Right kidney (tissue), 1 donor: Measurements from ENCODE around the gene CYB561.

Experiments
- DNase-seq: peaks from one replicate; pipeline ENCODE4 v3.0.0-alpha.2; 2016

The CYB561 gene

GRCh38 chr17:63435681-63436522 lies 10.2 kb downstream of the CYB561 start:
- no peak for DNase-seq

DNA sequence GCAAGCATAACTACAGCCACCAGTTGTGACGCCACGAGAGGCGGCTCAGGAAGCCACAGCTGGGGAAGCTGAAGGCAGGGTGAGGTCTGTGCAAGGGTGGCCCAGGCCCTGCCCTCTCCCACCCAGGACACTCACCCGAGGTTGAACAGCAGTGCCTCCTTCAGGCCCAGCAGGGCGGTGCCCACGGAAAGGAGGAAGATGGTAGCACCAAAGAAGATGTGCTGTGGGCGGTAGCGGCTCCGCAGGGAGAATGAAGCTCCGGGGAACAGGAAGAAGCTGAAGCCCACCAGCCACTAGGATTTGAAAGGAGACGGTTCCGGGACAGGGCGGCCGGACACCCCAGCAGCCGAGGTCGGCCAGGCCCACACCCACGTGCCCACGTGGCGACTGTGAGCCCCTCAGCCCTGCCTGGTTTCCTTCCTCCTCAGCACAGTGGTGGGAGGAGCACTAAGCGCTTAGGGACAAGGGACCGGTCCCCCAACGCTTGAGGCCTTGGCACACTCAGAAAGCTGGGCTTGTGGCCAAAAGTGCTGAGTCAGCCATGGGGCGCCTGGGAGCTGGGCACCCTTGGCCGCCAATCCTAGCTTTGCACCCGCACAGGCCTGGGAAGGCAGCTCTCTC lies 11.0 kb downstream of the CYB561 start:
- DNase-seq = no peak

- DNase-seq = no peak
These were observed 12.1 kb downstream of the CYB561 start for GRCh38 chr17:63433746-63434591.

- DNase-seq = no peak
These were observed 13.9 kb downstream of the CYB561 start for GRCh38 chr17:63431939-63432804.

DNA sequence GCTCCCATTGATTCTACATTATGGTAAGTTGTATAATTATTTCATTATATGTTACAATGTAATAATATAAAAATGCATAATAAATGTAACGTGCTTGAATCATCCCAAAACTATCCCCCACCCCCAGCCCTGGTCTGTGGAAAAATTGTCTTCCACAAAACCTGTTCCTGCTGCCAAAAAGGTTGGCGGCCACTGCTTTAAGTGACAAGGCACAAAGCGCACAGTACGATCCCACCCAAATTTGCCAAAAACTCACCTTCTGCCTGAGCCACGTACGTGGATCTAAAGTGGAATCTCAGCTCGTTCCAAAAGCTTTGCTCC lies 14.5 kb downstream of the CYB561 start:
- no peak for DNase-seq

DNA sequence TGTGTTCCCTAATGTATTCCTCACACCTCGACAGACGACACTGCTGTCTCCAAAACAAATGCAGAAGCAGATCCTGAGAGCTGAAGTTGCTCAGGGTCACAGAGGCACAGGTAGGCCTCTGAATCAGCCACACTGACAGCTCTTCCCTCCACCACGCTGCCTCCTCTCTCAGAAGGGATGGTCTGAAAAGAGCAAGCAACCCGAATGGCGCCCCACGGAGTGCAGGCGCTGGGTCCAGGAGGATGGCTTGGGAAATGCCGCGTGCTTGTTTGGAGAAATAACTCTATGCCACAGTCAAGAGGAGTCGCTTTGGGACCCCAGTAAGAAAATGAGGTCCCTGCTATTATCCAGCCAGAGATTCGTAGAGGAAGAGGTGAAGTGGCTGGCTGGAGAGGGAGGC lies 15.9 kb downstream of the CYB561 start:
- DNase-seq = no peak

DNA sequence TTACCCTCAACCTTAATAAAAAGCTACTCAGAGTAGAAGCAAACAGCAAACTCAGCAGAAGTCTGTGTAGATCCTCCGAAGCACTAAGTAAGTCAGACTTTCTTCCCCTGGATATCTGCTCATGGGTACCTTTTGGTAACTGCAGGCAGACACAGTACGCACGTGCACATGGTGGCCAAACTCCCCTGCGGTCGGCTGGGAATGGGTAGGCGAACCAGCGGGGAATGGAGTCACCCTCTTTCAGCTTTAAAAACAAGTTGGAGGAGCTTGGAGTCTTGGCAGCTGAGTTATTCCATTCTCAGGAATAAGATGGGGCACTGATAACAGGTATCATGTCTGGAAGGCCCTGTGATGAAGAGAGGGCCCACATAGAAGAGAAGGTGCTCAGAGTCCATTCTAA lies 16.3 kb downstream of the CYB561 start:
- no peak for DNase-seq

- no peak for DNase-seq
These were observed 19.2 kb downstream of the CYB561 start for GRCh38 chr17:63426917-63427308.

- DNase-seq = no peak
These were observed 19.8 kb downstream of the CYB561 start for GRCh38 chr17:63426041-63426916.

DNA sequence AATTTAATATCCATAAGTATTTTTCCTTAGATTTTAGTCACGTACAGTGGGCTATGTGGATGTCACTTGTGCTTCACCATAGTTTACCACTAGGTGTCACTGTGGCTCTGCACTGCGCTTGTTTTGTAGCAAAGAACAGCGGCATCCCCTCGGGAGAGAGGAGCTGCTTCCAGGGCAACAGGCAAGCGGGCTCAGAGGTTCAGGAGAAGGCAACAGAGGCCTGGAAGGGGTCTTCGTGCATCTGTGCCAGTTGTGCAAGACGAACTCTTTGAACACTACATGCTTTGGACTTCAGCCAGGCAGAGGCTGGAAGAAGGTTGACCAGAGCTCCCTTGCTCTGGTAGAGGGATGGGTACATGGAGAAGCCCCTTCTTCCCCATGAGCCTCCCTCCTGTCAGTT lies 20.6 kb downstream of the CYB561 start:
- DNase-seq = peak; percentile 59

GRCh38 chr17:63423963-63424362 lies 22.1 kb downstream of the CYB561 start:
- DNase-seq = no peak

GRCh38 chr17:63423251-63423950 lies 22.7 kb downstream of the CYB561 start:
- no peak for DNase-seq

DNA sequence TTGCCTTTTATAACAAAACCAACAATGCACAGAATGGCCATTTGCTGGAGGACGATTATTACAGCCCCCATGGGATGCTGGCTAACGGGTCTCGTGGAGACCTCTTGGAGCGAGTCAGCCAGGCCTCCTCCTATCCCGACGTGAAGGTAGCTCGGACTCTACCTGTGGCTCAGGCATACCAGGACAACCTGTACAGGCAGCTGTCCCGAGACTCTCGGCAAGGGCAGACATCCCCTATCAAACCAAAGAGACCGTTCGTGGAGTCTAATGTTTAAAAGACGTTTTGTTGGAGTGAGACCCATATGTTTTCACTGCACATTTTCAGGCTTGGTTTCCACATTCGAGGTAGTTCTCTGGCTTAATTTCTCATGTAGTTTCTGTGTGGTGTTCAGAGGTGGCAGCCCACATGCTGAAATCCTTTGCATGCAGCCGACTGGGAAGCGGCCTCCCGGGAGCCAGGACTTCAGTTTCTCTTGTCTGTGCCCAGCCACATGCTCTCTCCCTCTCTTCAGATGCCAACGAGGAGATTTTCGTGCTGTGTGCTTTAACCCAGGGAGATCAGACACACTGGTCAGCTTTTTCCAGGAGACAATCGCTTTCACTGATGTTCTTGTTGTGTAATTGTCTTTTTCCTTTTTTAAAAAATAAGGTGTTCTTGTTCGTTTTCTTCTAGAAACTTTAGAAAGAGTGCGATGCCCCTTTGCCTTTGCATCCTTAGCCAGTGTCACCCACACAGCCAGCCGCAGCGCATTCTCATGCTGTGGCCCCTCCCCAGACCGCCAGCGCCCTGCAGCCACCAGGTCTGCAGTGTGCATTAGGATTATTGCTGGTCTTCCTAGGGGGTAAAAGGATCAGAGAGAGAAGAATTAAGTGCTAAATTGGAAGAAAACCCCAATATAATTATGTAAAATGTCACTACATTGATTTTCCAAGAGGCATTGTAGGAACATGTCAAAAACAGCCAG lies 24.1 kb downstream of the CYB561 start:
- no peak for DNase-seq

DNA sequence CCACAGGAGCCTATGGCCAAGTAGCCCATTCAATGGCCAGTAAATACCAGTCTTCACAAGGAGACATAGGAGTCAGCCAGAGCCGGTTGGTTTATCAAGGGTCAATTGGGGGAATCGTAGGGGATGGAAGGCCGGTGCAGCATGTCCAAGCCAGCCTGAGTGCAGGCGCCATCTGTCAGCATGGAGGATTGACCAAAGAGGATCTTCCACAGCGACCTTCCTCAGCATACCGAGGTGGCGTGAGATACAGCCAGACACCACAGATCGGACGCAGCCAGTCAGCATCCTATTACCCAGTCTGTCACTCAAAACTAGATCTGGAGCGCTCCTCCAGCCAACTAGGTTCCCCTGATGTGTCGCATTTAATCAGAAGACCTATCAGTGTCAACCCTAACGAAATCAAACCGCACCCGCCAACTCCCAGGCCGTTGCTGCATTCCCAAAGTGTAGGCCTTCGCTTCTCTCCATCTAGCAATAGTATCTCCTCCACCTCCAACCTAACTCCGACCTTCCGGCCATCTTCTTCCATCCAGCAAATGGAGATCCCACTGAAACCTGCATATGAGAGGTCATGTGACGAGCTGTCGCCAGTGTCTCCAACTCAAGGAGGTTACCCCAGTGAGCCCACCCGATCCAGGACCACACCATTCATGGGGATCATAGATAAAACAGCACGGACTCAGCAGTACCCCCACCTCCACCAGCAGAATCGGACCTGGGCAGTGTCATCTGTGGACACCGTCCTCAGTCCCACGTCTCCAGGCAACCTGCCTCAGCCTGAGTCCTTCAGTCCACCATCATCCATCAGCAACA lies 25.0 kb downstream of the CYB561 start:
- no peak for DNase-seq

- DNase-seq = no peak
These were observed 25.9 kb downstream of the CYB561 start for GRCh38 chr17:63419949-63420867.

DNA sequence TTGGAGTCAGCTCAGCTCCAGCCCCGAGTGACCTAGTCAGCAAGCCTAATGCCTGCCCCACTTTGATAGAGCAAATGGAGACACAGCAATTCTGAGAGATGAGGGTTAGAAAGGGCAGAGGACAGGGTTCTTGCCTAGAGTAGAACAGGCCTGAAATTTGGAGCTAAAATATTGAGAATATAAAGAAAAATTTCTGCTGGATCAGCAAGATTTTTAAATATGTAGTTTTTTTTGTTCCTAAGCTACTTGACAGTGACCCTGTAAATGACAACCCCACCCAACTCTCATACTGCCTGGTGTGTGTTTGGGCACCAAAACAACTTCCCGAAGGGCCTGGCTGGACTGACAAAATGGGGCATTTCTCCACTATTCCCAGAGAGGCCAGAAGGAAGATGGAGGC lies 26.7 kb downstream of the CYB561 start:
- DNase-seq = no peak

GRCh38 chr17:63418540-63418939 lies 27.6 kb downstream of the CYB561 start:
- DNase-seq = no peak
